CD8-positive, alpha-beta memory T cell (primary cell): ENCODE results near the gene FRMD8. TPM values are rescaled to one million over a fixed set of nuclear protein-coding genes. Genes with fewer than 3 reads are reported as not detected.
A peak's percentile ranks its signal among the peaks of the same experiment; 100 is the strongest.

Experiments
- CTCF ChIA-PET: fragments of 350-600 bp; sonication (Branson Sonifier 250); formaldehyde crosslinking; loops from one replicate; lab custom pipeline; 2021; ENCODE audit warnings: antibody characterized with exemption; lab: Charles Lee
- POLR2A ChIA-PET: fragments of 350-600 bp; sonication (Branson Sonifier 250); formaldehyde crosslinking; loops from one replicate; lab custom pipeline; 2021; ENCODE audit warnings: antibody characterized with exemption; lab: Charles Lee
- DNase-seq, 5 donors: peaks; one replicate each; pipeline versions ENCODE4 v3.0.0 to v3.0.0-alpha.2; 2020 to 2022; ENCODE audit warnings: mixed read lengths in 1 of 5
- H3K27ac ChIP-seq: one replicate; pipeline ENCODE4 v1.7.0; 2013; ENCODE audit warnings: low read depth, mild to moderate bottlenecking, low read length, moderate library complexity
- H3K27me3 ChIP-seq: 2 replicates; pipeline ENCODE4 v1.7.0; 2013; ENCODE audit warnings: low read length, mild to moderate bottlenecking; ENCODE audit not compliant: insufficient read depth, poor library complexity, severe bottlenecking
- H3K36me3 ChIP-seq: 2 replicates; pipeline ENCODE4 v1.7.0; 2013; ENCODE audit warnings: mild to moderate bottlenecking, low read length, moderate library complexity; ENCODE audit not compliant: insufficient read depth
- H3K4me1 ChIP-seq: 2 replicates; pipeline ENCODE4 v1.7.0; 2013; ENCODE audit warnings: mild to moderate bottlenecking, low read length, moderate library complexity; ENCODE audit not compliant: insufficient read depth
- H3K4me3 ChIP-seq: 2 replicates; pipeline ENCODE4 v1.7.0; 2013; ENCODE audit warnings: mild to moderate bottlenecking, low read length
- H3K9me3 ChIP-seq: 2 replicates; pipeline ENCODE4 v1.7.0; 2013; ENCODE audit warnings: mild to moderate bottlenecking, low read length
- H3K27ac Mint-ChIP-seq, 8 donors: one replicate each; pipeline ENCODE4 v1.8.0; 2020 to 2021; ENCODE audit warnings: mixed read lengths in 8 of 8, mild to moderate bottlenecking in 6 of 8, inconsistent platforms in 3 of 8, moderate library complexity in 3 of 8
- H3K27me3 Mint-ChIP-seq, 2 donors: one replicate each; pipeline ENCODE4 v1.8.0; 2020 to 2021; ENCODE audit warnings: mixed read lengths in 2 of 2, mild to moderate bottlenecking in 1 of 2, moderate library complexity in 1 of 2
- H3K36me3 Mint-ChIP-seq, 3 donors: one replicate each; pipeline ENCODE4 v1.8.0; 2020 to 2021; ENCODE audit warnings: mixed read lengths in 3 of 3, inconsistent platforms in 1 of 3, mild to moderate bottlenecking in 1 of 3
- H3K4me1 Mint-ChIP-seq, 3 donors: one replicate each; pipeline ENCODE4 v1.8.0; 2020 to 2021; ENCODE audit warnings: mixed read lengths in 3 of 3, inconsistent platforms in 1 of 3, mild to moderate bottlenecking in 1 of 3
- H3K4me3 Mint-ChIP-seq, 7 donors: one replicate each; pipeline ENCODE4 v1.8.0; 2020 to 2021; ENCODE audit warnings: mixed read lengths in 7 of 7, mild to moderate bottlenecking in 6 of 7, moderate library complexity in 4 of 7, inconsistent platforms in 2 of 7
- H3K9me3 Mint-ChIP-seq, 5 donors: one replicate each; pipeline ENCODE4 v1.8.0; 2020 to 2022; ENCODE audit warnings: mixed read lengths in 5 of 5, mild to moderate bottlenecking in 3 of 5, moderate library complexity in 2 of 5, inconsistent platforms in 1 of 5
- polyA plus RNA-seq: library from polyadenylated mRNA; unstranded; fragments of 300-500 nt; fragmentation: Illumina TruSeq; gene quantifications from one replicate; pipeline ENCODE4 v1.2.3, GENCODE V29; 2021
- total RNA-seq, 2 experiments: library from RNA; stranded (reverse); gene quantifications; one replicate each; pipeline ENCODE4 v1.2.3, GENCODE V29; 2021

Gene FRMD8
- total and polyA plus RNA-seq, 3 experiments from 2014 or later = 44.9 to 60.6 (median 49.8) TPM

- DNase-seq = no peak
- Histone ChIP-seq H3K36me3 (peaks cover 4% of the 10 kb centered on the region), H3K9me3 (no peaks in the 10 kb centered on the region), H3K4me1 (peaks cover 67% of the 10 kb centered on the region), H3K27me3 (no peaks in the 10 kb centered on the region), H3K4me3 (no peak overlapping the region), H3K27ac (no peak overlapping the region)
- H3K27ac Mint-ChIP-seq = peak overlapping the region; percentile 30 to 93 (median 82)
- H3K9me3 Mint-ChIP-seq = no peaks in the 10 kb centered on the region
- H3K36me3 Mint-ChIP-seq = peaks cover 0 to 50% (median 0%) of the 10 kb centered on the region in 3 donors
- peaks cover 55 to 79% (median 55%) of the 10 kb centered on the region in 3 donors for H3K4me1 Mint-ChIP-seq
- POLR2A ChIA-PET = interaction anchor here (0.9 to 2.6 kb wide), 3 partner anchors 10 to 121 kb away, joined by 3 to 13 read pairs (median 4); no protein-coding TSS in a partner anchor
- CTCF ChIA-PET = interaction anchor here (0.9 to 2.8 kb wide), 4 partner anchors 28 to 122 kb away, joined by 3 to 6 read pairs (median 4); no protein-coding TSS in a partner anchor
- peaks cover 0 to 2% of the 10 kb centered on the region in 2 donors for H3K27me3 Mint-ChIP-seq
- peak overlapping the region; percentile 60 to 90 (median 79) for H3K4me3 Mint-ChIP-seq
Observed at GRCh38 chr11:65388731-65389130, 2.3 kb downstream of the FRMD8 start.

DNA sequence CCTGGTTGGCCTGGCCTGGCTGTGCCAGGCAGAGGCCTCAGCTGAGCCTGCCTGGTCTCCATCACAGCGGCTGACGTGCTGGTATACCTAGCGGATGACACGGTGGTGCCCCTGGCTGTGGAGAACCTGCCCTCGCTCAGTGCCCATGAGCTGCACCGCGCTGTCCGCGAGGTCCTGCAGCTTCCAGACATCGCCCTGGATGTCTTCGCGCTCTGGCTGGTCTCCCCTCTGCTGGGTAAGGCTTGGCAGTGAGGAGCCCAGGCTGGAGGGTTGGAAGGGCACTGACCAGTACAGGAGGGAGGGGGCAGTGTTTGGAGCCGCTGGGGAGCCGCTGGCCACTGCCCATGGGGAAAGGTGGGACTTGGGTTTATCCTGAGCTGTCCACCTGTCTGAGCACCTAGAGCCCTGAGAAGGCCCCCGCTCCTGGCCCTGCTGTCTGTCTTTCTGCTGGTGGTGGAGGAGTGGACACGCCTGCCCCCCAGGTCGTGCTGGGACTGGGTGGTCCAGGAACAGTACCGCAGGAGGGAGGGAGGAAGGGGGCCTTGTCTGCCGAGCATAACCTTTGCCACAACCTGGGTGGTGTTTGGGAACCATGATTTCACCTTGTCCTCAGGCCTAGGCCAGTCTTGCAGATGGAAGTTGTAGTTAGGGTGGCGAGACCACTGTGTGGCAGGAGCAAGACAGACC is 3.0 kb downstream of the FRMD8 start:
- no peak overlapping the region for H3K4me3 ChIP-seq
- H3K4me3 Mint-ChIP-seq = peak overlapping the region in 6 of 7 donors; percentile 24 to 90 (median 60)
- POLR2A ChIA-PET = interaction anchor here (0.6 to 1.0 kb wide), 3 partner anchors 11 to 120 kb away, joined by 3 to 4 read pairs (median 3); no protein-coding TSS in a partner anchor

GRCh38 chr11:65390099-65390941 is 3.9 kb downstream of the FRMD8 start:
- peaks cover 4% of the 10 kb centered on the region for H3K36me3 ChIP-seq
- H3K4me1 ChIP-seq = peaks cover 51% of the 10 kb centered on the region
- no peaks in the 10 kb centered on the region for H3K9me3 ChIP-seq
- H3K9me3 Mint-ChIP-seq = no peaks in the 10 kb centered on the region
- POLR2A ChIA-PET = interaction anchor here (0.6 to 0.9 kb wide), 5 partner anchors 10 to 108 kb away, joined by 3 to 6 read pairs (median 3); partner anchors contain the start of gene MALAT1
- peak overlapping the region in 6 of 8 donors; percentile 19 to 88 (median 48) for H3K27ac Mint-ChIP-seq
- peaks cover 0 to 2% of the 10 kb centered on the region in 2 donors for H3K27me3 Mint-ChIP-seq
- CTCF ChIA-PET = interaction anchor here (1.1 to 1.5 kb wide), 2 partner anchors 107 to 117 kb away, joined by 3 read pairs; no protein-coding TSS in a partner anchor
- peaks cover 0 to 64% (median 0%) of the 10 kb centered on the region in 3 donors for H3K36me3 Mint-ChIP-seq
- no peak overlapping the region for H3K27ac ChIP-seq
- H3K4me3 ChIP-seq = no peak overlapping the region
- peaks cover 39 to 63% (median 39%) of the 10 kb centered on the region in 3 donors for H3K4me1 Mint-ChIP-seq
- no peaks in the 10 kb centered on the region for H3K27me3 ChIP-seq
- peak overlapping the region in 4 of 7 donors; percentile 8 to 66 (median 48) for H3K4me3 Mint-ChIP-seq
- DNase-seq = no peak

More for the DNA sequence above, 3.0 kb downstream of the FRMD8 start:
- peaks cover 48 to 72% (median 48%) of the 10 kb centered on the region in 3 donors for H3K4me1 Mint-ChIP-seq
- no peaks in the 10 kb centered on the region for H3K9me3 Mint-ChIP-seq
- Histone ChIP-seq H3K9me3 (no peaks in the 10 kb centered on the region), H3K4me1 (peaks cover 60% of the 10 kb centered on the region), H3K27me3 (no peaks in the 10 kb centered on the region), H3K27ac (no peak overlapping the region), H3K36me3 (peaks cover 4% of the 10 kb centered on the region)
- no peak for DNase-seq
- peaks cover 0 to 2% of the 10 kb centered on the region in 2 donors for H3K27me3 Mint-ChIP-seq
- H3K36me3 Mint-ChIP-seq = peaks cover 0 to 56% (median 0%) of the 10 kb centered on the region in 3 donors
- CTCF ChIA-PET = interaction anchor here (1.1 to 1.5 kb wide), 2 partner anchors 108 to 118 kb away, joined by 3 read pairs; no protein-coding TSS in a partner anchor
- peak overlapping the region; percentile 46 to 93 (median 57) for H3K27ac Mint-ChIP-seq

DNA sequence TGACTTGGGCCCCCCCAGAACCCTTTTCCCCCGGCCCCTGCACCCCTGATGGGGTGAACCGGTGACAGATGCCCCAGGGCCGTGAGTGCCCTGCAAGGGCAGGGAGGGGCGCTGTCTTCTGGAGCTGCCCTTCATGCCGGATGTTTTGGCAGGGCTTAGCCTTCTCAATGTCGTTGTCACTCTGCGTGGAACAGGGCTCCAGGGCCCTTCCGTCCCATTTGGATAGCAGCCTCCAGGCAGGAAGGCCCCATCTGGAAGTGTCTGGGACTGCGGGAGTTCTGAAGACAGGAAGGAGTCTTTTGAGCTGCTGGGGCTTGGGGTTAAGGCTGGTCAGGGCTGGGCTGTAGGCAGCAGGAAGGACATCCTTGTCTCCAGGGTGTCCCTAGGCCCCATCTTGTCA is 4.6 kb downstream of the FRMD8 start:
- no peaks in the 10 kb centered on the region for H3K9me3 Mint-ChIP-seq
- peaks cover 45% of the 10 kb centered on the region for H3K4me1 ChIP-seq

DNA sequence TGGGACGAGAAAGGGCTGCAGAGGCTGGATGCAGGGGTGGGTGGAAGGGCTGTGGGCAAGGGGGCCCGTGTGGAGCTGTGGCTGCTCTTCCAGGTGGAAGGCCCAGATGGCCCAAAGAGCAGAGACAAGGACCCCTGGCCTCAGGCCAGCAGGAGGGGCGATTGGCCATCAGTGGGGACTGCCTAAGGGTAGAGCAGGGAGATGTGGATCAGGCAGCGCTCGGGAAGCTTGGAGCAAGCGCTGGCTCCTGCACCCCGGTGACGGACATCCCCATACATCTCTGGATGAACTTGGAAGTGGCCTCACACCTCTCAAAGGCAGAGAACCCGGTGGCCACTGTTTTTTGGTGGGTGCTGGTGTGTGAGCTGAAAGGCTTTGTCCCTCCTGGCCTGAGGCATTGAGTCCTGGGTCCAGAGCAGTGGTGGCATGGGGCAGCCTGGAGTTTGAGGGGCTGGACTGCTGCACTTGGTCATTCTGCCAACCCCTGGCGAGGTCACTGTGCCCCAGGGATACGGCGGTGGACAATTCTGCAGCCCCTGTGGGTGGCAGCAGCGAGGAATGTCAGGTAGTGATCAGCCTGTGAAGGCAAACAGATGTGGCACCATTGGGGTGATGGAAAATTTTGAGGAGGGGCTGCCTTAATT is 5.9 kb downstream of the FRMD8 start:
- CTCF ChIA-PET = no interaction called here
- peaks cover 38% of the 10 kb centered on the region for H3K4me1 ChIP-seq
- no peak overlapping the region for H3K4me3 ChIP-seq
- Mint-ChIP-seq H3K4me3 (peak overlapping the region in 1 of 7 donors; percentile 65), H3K4me1 (peaks cover 23 to 50% (median 26%) of the 10 kb centered on the region in 3 donors), H3K27me3 (peaks cover 0 to 2% of the 10 kb centered on the region in 2 donors), H3K27ac (peak overlapping the region in 4 of 8 donors; percentile 23 to 64 (median 56)), H3K9me3 (no peaks in the 10 kb centered on the region), H3K36me3 (peaks cover 1 to 76% (median 3%) of the 10 kb centered on the region in 3 donors)
- no peak for DNase-seq
- no peak overlapping the region for H3K27ac ChIP-seq
- peaks cover 4% of the 10 kb centered on the region for H3K36me3 ChIP-seq
- H3K27me3 ChIP-seq = no peaks in the 10 kb centered on the region
- no peaks in the 10 kb centered on the region for H3K9me3 ChIP-seq
- POLR2A ChIA-PET = no interaction called here

More for the DNA sequence above, 4.6 kb downstream of the FRMD8 start:
- no peak overlapping the region for H3K4me3 ChIP-seq
- H3K36me3 ChIP-seq = peaks cover 4% of the 10 kb centered on the region
- H3K9me3 ChIP-seq = no peaks in the 10 kb centered on the region
- peaks cover 0 to 2% of the 10 kb centered on the region in 2 donors for H3K27me3 Mint-ChIP-seq
- H3K27ac Mint-ChIP-seq = peak overlapping the region in 2 of 8 donors; percentile 74 to 88
- H3K4me1 Mint-ChIP-seq = peaks cover 32 to 58% (median 34%) of the 10 kb centered on the region in 3 donors
- H3K4me3 Mint-ChIP-seq = peak overlapping the region in 1 of 7 donors; percentile 66
- CTCF ChIA-PET = interaction anchor here (1.5 kb wide), 1 partner anchor 116 kb away, joined by 3 read pairs; no protein-coding TSS in a partner anchor
- no peak overlapping the region for H3K27ac ChIP-seq
- peaks cover 0 to 70% (median 0%) of the 10 kb centered on the region in 3 donors for H3K36me3 Mint-ChIP-seq
- POLR2A ChIA-PET = interaction anchor here (0.6 to 0.9 kb wide), 4 partner anchors 11 to 108 kb away, joined by 3 to 6 read pairs (median 4); partner anchors contain the start of gene MALAT1
- H3K27me3 ChIP-seq = no peaks in the 10 kb centered on the region
- no peak for DNase-seq

DNA sequence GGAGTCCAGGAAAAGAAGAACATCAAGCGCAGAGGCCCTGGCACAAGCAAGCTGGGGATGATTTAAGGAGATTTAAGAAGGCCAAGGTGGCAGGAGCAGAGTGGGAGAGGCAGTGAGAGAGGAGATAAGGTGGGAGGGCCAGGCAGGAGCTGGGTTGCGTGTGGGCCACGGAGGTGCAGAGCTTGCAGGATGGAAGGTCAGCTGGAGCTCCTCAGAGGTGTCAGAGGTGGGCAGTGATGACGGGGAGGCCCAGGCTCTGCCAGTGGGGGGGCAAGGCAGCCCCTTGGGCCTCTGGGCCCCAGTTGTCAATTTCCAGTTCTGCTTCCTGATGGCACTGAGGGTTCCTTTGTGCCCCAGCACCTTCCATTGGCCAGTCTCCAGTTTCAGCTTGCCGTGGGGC is 6.5 kb downstream of the FRMD8 start:
- H3K36me3 ChIP-seq = peaks cover 4% of the 10 kb centered on the region
- no peak overlapping the region for H3K27ac ChIP-seq
- H3K27ac Mint-ChIP-seq = peak overlapping the region in 3 of 8 donors; percentile 23 to 64 (median 27)
- H3K9me3 Mint-ChIP-seq = no peaks in the 10 kb centered on the region
- peaks cover 4 to 79% (median 4%) of the 10 kb centered on the region in 3 donors for H3K36me3 Mint-ChIP-seq
- ChIA-PET CTCF (interaction anchor here (1.2 kb wide), 1 partner anchor 26 kb away, joined by 3 read pairs; no protein-coding TSS in a partner anchor), POLR2A (no interaction called here)
- H3K9me3 ChIP-seq = no peaks in the 10 kb centered on the region
- H3K27me3 Mint-ChIP-seq = peaks cover 0 to 2% of the 10 kb centered on the region in 2 donors
- H3K4me3 ChIP-seq = no peak overlapping the region
- H3K4me1 ChIP-seq = peaks cover 32% of the 10 kb centered on the region
- peak overlapping the region in 1 of 7 donors; percentile 65 for H3K4me3 Mint-ChIP-seq
- peaks cover 20 to 49% (median 27%) of the 10 kb centered on the region in 3 donors for H3K4me1 Mint-ChIP-seq
- DNase-seq = no peak
- no peaks in the 10 kb centered on the region for H3K27me3 ChIP-seq
